ENCODE results near the gene HSD17B4. TPM values are rescaled to one million over a fixed set of nuclear protein-coding genes. Genes with fewer than 3 reads are reported as not detected.

HSD17B4 gene
- total and polyA plus RNA-seq, 2 of the 13 experiments (the other 11 are each of a cell fraction or from before 2014, with no cell fraction given), result 178 to 399 TPM

- TF ChIP-seq GZF1 (CRISPR knock-in tag; IDR thresholded peaks at IDR 0.05), result no peak
- no peak for TF ChIP-seq SRSF1 (optimal IDR thresholded peaks at IDR 0.05; ENCODE audit: low read depth, low read length)
- no peak for TF ChIP-seq ZNF484 (CRISPR knock-in tag; IDR thresholded peaks at IDR 0.05; ENCODE audit: borderline replicate concordance, low read depth)
- TF ChIP-seq MIXL1 (CRISPR knock-in tag; IDR thresholded peaks at IDR 0.05), result 0 out of 2 replicates have a peak, but pooled peaks have one; percentile 26
- TF ChIP-seq, protein P1, sequence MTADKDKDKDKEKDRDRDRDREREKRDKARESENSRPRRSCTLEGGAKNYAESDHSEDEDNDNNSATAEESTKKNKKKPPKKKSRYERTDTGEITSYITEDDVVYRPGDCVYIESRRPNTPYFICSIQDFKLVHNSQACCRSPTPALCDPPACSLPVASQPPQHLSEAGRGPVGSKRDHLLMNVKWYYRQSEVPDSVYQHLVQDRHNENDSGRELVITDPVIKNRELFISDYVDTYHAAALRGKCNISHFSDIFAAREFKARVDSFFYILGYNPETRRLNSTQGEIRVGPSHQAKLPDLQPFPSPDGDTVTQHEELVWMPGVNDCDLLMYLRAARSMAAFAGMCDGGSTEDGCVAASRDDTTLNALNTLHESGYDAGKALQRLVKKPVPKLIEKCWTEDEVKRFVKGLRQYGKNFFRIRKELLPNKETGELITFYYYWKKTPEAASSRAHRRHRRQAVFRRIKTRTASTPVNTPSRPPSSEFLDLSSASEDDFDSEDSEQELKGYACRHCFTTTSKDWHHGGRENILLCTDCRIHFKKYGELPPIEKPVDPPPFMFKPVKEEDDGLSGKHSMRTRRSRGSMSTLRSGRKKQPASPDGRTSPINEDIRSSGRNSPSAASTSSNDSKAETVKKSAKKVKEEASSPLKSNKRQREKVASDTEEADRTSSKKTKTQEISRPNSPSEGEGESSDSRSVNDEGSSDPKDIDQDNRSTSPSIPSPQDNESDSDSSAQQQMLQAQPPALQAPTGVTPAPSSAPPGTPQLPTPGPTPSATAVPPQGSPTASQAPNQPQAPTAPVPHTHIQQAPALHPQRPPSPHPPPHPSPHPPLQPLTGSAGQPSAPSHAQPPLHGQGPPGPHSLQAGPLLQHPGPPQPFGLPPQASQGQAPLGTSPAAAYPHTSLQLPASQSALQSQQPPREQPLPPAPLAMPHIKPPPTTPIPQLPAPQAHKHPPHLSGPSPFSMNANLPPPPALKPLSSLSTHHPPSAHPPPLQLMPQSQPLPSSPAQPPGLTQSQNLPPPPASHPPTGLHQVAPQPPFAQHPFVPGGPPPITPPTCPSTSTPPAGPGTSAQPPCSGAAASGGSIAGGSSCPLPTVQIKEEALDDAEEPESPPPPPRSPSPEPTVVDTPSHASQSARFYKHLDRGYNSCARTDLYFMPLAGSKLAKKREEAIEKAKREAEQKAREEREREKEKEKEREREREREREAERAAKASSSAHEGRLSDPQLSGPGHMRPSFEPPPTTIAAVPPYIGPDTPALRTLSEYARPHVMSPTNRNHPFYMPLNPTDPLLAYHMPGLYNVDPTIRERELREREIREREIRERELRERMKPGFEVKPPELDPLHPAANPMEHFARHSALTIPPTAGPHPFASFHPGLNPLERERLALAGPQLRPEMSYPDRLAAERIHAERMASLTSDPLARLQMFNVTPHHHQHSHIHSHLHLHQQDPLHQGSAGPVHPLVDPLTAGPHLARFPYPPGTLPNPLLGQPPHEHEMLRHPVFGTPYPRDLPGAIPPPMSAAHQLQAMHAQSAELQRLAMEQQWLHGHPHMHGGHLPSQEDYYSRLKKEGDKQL (CRISPR knock-in tag; IDR thresholded peaks at IDR 0.05; ENCODE audit: low read depth), result no peak
- TF ChIP-seq RELA (CRISPR knock-in tag; IDR thresholded peaks at IDR 0.05), result no peak
- TF ChIP-seq, protein P2, sequence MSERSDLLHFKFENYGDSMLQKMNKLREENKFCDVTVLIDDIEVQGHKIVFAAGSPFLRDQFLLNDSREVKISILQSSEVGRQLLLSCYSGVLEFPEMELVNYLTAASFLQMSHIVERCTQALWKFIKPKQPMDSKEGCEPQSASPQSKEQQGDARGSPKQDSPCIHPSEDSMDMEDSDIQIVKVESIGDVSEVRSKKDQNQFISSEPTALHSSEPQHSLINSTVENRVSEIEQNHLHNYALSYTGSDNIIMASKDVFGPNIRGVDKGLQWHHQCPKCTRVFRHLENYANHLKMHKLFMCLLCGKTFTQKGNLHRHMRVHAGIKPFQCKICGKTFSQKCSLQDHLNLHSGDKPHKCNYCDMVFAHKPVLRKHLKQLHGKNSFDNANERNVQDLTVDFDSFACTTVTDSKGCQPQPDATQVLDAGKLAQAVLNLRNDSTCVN (CRISPR knock-in tag; IDR thresholded peaks at IDR 0.05; ENCODE audit: borderline replicate concordance), result no peak
- TF ChIP-seq ZBTB21 (CRISPR knock-in tag; IDR thresholded peaks at IDR 0.05), result no peak
- TF ChIP-seq KLF16 (CRISPR knock-in tag; IDR thresholded peaks at IDR 0.05), result peak in 1 of 2 experiments; percentile 48; a peak in 1 of 4 replicates
- TF ChIP-seq CEBPG (CRISPR knock-in tag; IDR thresholded peaks at IDR 0.05), result peak; percentile 69
- TF ChIP-seq MEIS1 (CRISPR knock-in tag; IDR thresholded peaks at IDR 0.05; ENCODE audit: borderline replicate concordance), result no peak
- no peak for TF ChIP-seq ZFX (CRISPR knock-in tag; IDR thresholded peaks at IDR 0.05; ENCODE audit: low read depth)
- no peak for TF ChIP-seq BATF2 (CRISPR knock-in tag; IDR thresholded peaks at IDR 0.05)
- TF ChIP-seq ZBTB44 (CRISPR knock-in tag; IDR thresholded peaks at IDR 0.05), result no peak
- no peak for TF ChIP-seq KDM4B (CRISPR knock-in tag; IDR thresholded peaks at IDR 0.05)
- peak; percentile 22; the same call in 1 of the 2 replicates for TF ChIP-seq HMG20A (CRISPR knock-in tag; IDR thresholded peaks at IDR 0.05; ENCODE audit: borderline replicate concordance)
- no peak for TF ChIP-seq EZH2 (conservative IDR thresholded peaks at IDR 0.05; ENCODE audit: low read depth, low read length)
- TF ChIP-seq KAT7 (CRISPR knock-in tag; IDR thresholded peaks at IDR 0.05; ENCODE audit: borderline replicate concordance), result 0 out of 2 replicates have a peak, but pooled peaks have one; percentile 20
- TF ChIP-seq MAF1 (CRISPR knock-in tag; IDR thresholded peaks at IDR 0.05; ENCODE audit: borderline replicate concordance), result no peak
- TF ChIP-seq KAT2B (IDR thresholded peaks at IDR 0.05; ENCODE audit: borderline replicate concordance, low read depth, low read length), result no peak
- TF ChIP-seq ZNF264 (CRISPR knock-in tag; IDR thresholded peaks at IDR 0.05), result no peak
- no peak for TF ChIP-seq ZNF75D (CRISPR knock-in tag; IDR thresholded peaks at IDR 0.05; ENCODE audit: borderline replicate concordance)
- peak; percentile 48; the same call in 1 of the 2 replicates for TF ChIP-seq GATAD2A (CRISPR knock-in tag; IDR thresholded peaks at IDR 0.05)
- TF ChIP-seq ZNF746 (CRISPR knock-in tag; IDR thresholded peaks at IDR 0.05), result no peak
- no peak for TF ChIP-seq MEIS2 (CRISPR knock-in tag; IDR thresholded peaks at IDR 0.05)
Observed at GRCh38 chr5:119454171-119454570, 1.9 kb downstream of the HSD17B4 start (continued).
